ENCODE measurements around the gene TSPYL4. TPM values are rescaled to one million over a fixed set of nuclear protein-coding genes. Genes with fewer than 3 reads are reported as not detected.
A peak's percentile ranks its signal among the peaks of the same experiment; 100 is the strongest.

Gene TSPYL4
- total RNA-seq, 1 donor from 2014 or later: 8.8 TPM

DNA sequence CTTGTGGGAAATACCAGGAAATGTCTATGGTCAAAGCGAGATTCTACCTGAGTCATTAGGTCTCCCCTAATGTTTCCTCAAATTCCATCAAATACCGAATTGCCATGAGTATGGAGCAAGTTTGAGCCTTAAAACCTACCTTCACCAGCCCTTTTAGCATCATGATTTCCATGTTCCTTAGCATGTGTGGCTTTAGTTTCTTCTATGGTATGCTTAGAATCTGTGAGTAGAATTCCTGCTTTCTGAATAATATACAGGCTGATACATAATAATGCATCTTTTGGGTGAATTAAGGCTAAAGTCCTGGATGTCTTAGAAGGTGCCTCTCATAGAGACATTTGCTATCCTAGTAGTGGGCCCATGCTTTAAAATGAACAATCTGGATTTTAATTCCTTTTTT is 32.0 kb downstream of the TSPYL4 start:
- no peak for DNase-seq (ENCODE audit: low spot score in 2 of 2)
- Histone ChIP-seq H3K27ac (no peak overlapping the region), H3K9me3 (no peaks in the 10 kb centered on the region), H3K27me3 (no peaks in the 10 kb centered on the region), H3K4me1 (no peaks in the 10 kb centered on the region), H3K36me3 (peaks cover 5 to 6% of the 10 kb centered on the region in 2 donors), H3K4me3 (no peak overlapping the region)
- intact Hi-C loops (cut with DNase I): no loop called here
- TF ChIP-seq, protein P1, sequence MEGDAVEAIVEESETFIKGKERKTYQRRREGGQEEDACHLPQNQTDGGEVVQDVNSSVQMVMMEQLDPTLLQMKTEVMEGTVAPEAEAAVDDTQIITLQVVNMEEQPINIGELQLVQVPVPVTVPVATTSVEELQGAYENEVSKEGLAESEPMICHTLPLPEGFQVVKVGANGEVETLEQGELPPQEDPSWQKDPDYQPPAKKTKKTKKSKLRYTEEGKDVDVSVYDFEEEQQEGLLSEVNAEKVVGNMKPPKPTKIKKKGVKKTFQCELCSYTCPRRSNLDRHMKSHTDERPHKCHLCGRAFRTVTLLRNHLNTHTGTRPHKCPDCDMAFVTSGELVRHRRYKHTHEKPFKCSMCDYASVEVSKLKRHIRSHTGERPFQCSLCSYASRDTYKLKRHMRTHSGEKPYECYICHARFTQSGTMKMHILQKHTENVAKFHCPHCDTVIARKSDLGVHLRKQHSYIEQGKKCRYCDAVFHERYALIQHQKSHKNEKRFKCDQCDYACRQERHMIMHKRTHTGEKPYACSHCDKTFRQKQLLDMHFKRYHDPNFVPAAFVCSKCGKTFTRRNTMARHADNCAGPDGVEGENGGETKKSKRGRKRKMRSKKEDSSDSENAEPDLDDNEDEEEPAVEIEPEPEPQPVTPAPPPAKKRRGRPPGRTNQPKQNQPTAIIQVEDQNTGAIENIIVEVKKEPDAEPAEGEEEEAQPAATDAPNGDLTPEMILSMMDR (IDR thresholded peaks at IDR 0.05): no peak

DNA sequence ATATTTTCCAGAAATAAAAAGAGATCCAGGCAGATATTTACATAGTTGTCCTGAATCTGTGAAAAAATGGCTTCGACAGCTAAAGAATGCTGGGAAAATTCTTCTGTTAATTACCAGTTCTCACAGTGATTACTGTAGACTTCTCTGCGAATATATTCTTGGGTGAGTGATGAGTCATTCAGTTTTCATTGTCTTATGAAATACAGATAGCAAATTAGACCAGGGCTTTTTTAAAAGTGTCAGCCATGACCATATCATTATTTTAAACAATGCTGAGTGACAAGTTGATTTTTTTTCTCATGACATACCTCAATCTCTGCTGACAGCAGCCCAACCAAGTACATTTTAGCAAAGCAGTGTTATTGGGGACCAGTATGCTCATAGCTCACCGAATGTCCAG is 32.8 kb downstream of the TSPYL4 start:
- Histone ChIP-seq H3K9me3 (no peaks in the 10 kb centered on the region), H3K4me1 (no peaks in the 10 kb centered on the region), H3K27ac (no peak overlapping the region), H3K36me3 (peaks cover 5 to 6% of the 10 kb centered on the region in 2 donors), H3K27me3 (no peaks in the 10 kb centered on the region), H3K4me3 (no peak overlapping the region)
- no peak for DNase-seq (ENCODE audit: low spot score in 2 of 2)
- TF ChIP-seq, protein P1 (IDR thresholded peaks at IDR 0.05): no peak
- intact Hi-C loops (cut with DNase I): no loop called here

DNA sequence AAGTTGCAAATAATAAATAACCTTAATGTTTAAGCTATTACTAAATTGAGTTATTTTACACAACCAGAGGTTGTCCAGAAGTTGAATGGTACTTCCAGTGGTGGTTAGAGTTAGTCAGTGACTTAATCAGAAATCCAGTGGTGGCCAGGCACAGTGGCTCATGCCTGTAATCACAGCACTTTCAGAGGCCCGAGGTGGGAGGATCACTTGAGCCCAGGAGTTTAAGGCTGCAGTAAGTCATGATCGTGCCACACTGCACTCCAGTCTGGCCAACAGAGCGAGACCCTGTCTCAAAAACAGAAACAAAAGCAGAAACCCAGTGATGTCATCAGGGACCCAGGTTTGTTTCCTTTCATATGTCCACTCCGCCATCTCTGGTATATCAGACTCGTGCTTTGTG is 35.0 kb downstream of the TSPYL4 start:
- Histone ChIP-seq H3K27me3 (no peaks in the 10 kb centered on the region), H3K4me3 (no peak overlapping the region), H3K4me1 (no peaks in the 10 kb centered on the region), H3K9me3 (no peaks in the 10 kb centered on the region), H3K36me3 (peaks cover 5 to 6% of the 10 kb centered on the region in 2 donors), H3K27ac (no peak overlapping the region)
- intact Hi-C loops (cut with DNase I): loop anchor here (5.0 kb wide), 2 partner anchors 58 to 343 kb away; partner anchors contain the start of gene TSPYL1
- no peak for DNase-seq (ENCODE audit: low spot score in 2 of 2)
- TF ChIP-seq, protein P1 (IDR thresholded peaks at IDR 0.05): no peak

DNA sequence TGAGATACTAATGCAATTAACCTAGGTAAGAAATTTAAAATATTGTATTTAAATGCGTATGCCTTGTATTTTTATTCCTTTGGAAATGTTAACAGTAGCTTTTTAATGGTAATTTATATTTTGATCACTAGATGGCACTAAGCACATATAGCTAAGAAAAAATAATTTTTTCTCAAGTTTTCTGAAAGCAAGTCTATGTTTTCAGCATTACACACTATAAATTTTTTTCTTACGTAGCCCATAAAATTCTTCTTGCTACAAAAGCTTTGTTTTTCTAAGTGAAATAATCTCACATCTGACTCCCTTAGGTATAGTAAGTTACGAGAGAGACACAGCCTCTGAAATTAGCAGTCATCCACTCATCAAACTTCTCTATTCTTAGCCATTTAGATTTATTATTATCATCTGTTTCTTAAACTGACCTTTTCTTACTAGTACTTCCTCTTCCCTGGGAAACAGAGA is 35.7 kb downstream of the TSPYL4 start:
- no peak overlapping the region for H3K4me3 ChIP-seq
- no peak overlapping the region for H3K27ac ChIP-seq
- intact Hi-C loops (cut with DNase I): loop anchor here (5.0 kb wide), 2 partner anchors 59 to 344 kb away; partner anchors contain the start of gene TSPYL1
- no peaks in the 10 kb centered on the region for H3K4me1 ChIP-seq
- no peaks in the 10 kb centered on the region for H3K27me3 ChIP-seq
- no peak for DNase-seq (ENCODE audit: low spot score in 2 of 2)
- TF ChIP-seq, protein P1 (IDR thresholded peaks at IDR 0.05): peak in 2 of 3 experiments; percentile 50 to 61
- H3K36me3 ChIP-seq: peaks cover 5 to 6% of the 10 kb centered on the region in 2 donors
- H3K9me3 ChIP-seq: no peaks in the 10 kb centered on the region

DNA sequence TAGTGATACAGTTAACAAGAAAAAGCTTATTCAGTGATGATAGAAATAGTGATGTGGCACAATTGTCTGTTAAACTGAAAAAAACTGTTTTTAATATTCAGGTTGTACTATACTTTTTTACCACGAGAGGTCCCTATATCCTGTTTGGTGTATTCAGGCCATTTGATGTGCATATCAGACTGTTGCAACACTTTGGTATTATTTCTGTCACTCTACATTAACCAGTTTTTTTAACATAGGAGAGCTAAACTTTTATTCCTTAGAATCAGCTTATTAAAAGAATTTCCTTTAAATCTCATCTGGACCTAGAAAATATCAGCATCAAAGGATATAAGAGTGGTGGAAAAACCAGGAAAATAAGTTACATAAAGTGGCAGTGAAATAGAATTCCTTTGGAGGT is 36.8 kb downstream of the TSPYL4 start:
- H3K4me1 ChIP-seq: no peaks in the 10 kb centered on the region
- no peaks in the 10 kb centered on the region for H3K9me3 ChIP-seq
- no peak overlapping the region for H3K4me3 ChIP-seq
- no peak overlapping the region for H3K27ac ChIP-seq
- TF ChIP-seq, protein P1 (IDR thresholded peaks at IDR 0.05): peak; percentile 15 to 56 (median 47)
- intact Hi-C loops (cut with DNase I): loop anchor here (5.0 kb wide), 2 partner anchors 60 to 345 kb away; partner anchors contain the start of gene TSPYL1
- peaks cover 0 to 5% of the 10 kb centered on the region in 2 donors for H3K36me3 ChIP-seq
- no peaks in the 10 kb centered on the region for H3K27me3 ChIP-seq
- DNase-seq (ENCODE audit: low spot score in 2 of 2): no peak
